Retinal pigment epithelial cell (primary cell): Measurements from ENCODE around the gene DAO.

Experiments used
- DNase-seq: peaks from one replicate; pipeline ENCODE4 v3.0.0-alpha.2; 2010; ENCODE audit warnings: low read depth
- H3K4me3 ChIP-seq: 2 replicates; pipeline ENCODE4 v1.5.1; 2011; ENCODE audit warnings: mild to moderate bottlenecking, low read length, control low read depth, moderate library complexity
- CTCF ChIP-seq: conservative IDR thresholded peaks from 2 replicates; pipeline ENCODE4 v1.5.1; 2011; ENCODE audit warnings: low read depth, low read length, control low read depth, inconsistent platforms

Gene DAO

DNA sequence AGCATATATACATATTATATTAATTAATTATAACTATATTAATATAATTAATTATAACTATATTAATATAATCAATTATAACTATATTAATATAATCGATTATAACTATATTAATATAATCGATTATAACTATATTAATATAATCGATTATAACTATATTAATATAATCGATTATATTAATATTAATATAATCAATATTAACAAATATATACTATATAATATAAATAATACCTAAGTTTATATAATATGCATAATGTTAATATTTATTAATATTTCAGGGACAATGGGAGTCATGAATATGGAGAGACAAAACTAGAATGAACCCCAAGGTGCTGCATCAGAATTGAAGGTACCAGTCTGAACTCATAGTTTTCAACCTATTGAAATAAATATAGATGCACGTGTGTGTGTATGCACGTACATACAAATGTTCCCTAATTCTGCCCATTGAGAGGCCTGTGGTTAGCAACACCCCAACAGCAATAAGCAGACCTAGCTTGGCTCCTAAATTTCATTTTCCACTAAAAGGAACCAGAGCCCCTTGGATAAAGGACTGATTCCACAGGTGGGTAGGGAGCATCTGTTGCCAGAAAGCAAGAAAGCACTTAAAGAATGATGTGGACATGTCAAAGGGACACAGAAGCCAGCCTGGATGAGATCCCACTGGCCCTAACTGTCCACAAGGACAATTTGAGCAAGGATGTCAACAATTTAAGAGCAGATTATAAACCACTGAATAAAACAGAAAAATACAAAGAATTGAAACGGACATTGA, 43.8 kb upstream of the DAO start:
- no peak for DNase-seq
- TF ChIP-seq CTCF = no peak

DNA sequence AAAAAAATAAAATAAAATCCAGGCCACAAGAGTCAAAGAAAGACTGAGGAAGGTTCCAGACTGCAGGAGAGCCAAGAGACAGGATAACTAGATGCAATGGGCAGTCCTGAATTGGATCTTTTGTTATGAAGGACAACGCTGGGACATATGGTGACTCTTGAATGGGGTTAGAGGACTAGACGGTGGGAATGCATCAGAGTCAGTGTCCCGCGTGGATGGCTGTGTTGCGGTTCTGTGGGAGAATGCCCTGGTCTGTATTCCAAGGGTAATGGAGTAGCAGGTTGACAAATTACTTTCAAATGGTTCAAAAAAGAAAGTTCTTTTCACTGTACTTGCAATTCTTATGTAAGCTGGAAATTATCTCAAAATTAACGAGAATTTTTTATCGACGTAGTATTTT, 42.7 kb upstream of the DAO start:
- no peak for TF ChIP-seq CTCF
- no peak for DNase-seq
- H3K4me3 ChIP-seq = no peak overlapping the region

More for the DNA sequence above, 43.8 kb upstream of the DAO start:
- H3K4me3 ChIP-seq = no peak overlapping the region

GRCh38 chr12:108837680-108838079, 42.2 kb upstream of the DAO start:
- DNase-seq = no peak
- no peak overlapping the region for H3K4me3 ChIP-seq
- TF ChIP-seq CTCF = no peak

- no peak for TF ChIP-seq CTCF
- peak; percentile 100 for DNase-seq
- H3K4me3 ChIP-seq = no peak overlapping the region
Measured at GRCh38 chr12:108838194-108839017, 41.5 kb upstream of the DAO start.

- TF ChIP-seq CTCF = no peak
- H3K4me3 ChIP-seq = no peak overlapping the region
- no peak for DNase-seq
Measured at GRCh38 chr12:108839018-108839889, 40.6 kb upstream of the DAO start.

- DNase-seq = no peak
- TF ChIP-seq CTCF = no peak
- H3K4me3 ChIP-seq = no peak overlapping the region
Measured at GRCh38 chr12:108839890-108840230, 40.0 kb upstream of the DAO start.
